Measurements from ENCODE around the gene FILIP1. TPM values are rescaled to one million over a fixed set of nuclear protein-coding genes. Genes with fewer than 3 reads are reported as not detected.
"Not testable (repeated sequence)": the region's sequence is repeated elsewhere in the genome, so short reads cannot be mapped to it uniquely, and the experiment has no call there.

Gene FILIP1
- polyA plus RNA-seq, 1 donor: 57.6 TPM

DNA sequence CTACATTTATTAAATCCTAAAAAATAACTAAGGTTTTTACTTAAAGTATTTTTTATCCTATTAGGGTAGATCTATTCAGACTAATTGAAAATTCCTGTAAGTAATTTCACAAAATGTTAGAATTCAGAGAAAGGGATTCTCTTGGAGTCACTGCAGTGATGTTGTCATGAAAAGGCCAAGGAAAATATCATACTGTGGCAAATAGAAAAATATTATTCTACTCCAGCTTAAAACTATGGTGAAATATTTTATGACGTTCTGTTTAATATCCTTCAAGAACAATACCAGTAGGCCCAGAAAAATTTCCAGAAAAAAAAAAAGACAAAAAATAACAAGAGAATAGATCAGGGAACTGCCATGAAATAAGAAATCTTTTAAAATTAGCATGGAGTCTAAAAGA lies 73.6 kb downstream of the FILIP1 start:
- no peak for DNase-seq (ENCODE audit: low read depth)

DNA sequence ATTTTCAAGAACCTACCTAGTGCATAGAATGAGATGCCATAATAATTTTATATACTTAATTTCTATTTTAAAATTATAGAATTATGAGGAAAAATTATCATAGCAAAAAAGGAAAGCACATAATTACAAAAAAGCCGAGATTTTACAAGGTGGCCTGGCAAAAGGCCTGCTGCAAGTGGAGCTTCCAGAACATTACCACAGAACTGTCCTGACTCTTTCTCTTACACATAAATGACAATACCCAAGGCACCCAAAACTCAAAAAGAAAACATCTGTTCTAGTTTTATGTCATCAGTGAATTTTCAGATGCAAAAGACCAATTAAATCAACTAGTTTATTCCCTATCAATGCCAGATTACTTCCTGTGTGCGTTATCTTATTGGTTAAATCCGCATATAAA lies 74.2 kb downstream of the FILIP1 start:
- DNase-seq (ENCODE audit: low read depth): no peak

DNA sequence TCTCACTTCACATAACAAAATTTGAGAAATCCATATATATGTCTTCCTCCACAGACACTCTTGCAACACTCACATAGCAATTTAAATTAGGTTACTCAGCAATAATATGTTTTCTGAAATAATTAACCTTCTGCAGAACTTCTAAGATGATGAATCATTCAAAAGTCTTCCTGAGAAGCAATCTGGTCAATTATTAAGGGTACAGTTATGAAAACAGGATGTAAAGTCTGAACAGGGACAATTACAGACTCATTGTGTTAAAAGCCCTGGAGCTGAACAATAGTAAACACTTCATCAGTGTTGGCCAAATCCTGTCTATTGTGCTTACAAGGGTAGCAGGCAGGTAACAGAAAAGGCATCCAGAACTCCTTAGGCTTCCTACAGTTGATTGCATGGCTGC lies 75.4 kb downstream of the FILIP1 start:
- DNase-seq (ENCODE audit: low read depth): no peak

DNA sequence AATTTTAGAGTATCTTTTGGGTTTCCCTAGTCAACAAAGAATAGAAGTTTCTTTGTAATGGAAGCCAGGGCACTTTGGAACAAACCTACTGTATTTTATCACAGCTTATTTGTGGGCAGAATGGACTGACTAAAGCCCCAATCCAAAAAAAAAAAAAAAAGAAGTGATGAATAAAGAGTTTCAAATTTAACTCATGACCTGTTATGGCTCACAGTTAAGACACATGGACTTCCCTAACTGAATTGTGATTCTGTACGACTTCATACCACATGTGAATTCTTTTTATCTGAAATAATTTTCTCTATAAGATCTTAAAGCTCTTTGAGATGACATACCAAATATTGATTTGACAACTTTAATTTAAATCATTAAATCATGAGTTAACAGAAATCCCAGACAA lies 77.2 kb downstream of the FILIP1 start:
- DNase-seq (ENCODE audit: low read depth): no peak

DNA sequence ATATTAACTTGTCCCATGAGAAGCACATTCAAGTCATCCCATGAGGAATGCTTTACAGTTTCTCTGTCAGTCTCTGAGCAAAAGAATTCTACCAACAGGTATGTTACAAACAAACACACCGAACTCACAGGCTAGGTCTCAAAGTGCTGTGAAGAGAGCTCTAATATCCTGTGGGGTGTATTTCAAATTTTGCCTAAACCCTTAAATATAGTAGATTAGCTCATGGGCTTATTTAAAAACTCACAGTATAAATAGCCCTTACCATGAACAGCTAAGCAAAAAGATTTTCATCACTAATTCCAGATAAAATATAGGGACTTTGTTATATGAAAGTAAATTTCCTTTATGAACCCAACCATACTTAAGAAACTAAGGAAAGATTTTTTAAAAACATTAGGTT lies 77.8 kb downstream of the FILIP1 start:
- no peak for DNase-seq (ENCODE audit: low read depth)

DNA sequence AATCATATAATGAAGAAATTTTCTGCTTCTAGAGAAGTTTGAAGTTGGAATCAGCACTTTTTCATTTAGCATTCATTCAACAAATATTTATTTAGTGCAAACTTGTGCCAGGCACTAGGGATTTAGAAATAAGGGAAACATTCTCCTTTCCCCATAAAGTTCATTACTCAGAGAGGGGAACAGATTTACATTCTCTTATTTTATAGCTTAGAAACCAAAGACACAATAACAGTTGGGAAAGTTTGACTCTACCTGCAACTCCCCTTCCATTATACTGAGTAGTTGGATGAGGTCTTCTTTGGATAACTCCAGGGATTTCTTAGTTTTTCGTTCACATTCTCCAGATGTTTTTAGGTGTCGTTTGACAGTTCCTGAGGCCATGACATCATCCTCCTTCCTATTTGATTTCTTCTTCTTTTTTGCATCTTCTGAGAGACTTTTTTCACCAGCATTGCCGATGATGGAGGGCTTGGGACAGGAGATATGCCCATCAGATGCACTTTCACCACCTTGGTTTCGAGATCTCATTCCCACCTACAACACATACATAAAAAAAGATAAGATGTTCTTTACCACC lies 79.1 kb downstream of the FILIP1 start:
- DNase-seq (ENCODE audit: low read depth): no peak

DNA sequence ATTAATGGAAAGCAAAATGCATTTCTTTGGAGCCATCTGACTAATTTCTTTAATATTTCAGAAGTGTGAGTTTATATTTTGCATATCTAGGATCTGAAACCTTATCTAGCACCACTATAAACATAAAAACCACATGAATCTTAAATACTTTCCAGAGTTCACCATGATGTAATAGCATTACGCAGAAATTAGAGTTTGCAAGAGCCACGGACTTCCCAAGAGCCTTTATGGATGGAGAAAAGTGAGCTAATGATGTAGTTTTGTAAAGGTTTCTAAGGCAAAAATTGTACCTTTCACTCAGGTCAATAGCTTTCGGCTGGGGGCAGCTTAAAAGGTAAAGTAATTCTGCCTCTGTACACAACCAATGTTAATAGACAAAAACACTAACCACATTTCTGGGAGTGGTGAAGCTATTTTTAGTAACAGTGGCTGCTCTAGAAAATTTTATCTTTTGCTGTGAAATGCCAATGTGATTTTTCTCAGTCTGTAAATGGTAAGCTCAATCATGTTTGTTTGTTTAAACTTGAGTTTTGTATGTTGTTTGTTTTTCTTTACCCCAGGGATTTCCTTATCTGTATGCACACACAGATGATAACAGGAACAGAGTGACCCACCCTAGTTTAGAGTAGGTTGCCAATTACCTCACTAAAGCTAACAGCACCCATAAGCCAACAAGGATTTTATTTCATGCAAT lies 80.5 kb downstream of the FILIP1 start:
- no peak for DNase-seq (ENCODE audit: low read depth)

DNA sequence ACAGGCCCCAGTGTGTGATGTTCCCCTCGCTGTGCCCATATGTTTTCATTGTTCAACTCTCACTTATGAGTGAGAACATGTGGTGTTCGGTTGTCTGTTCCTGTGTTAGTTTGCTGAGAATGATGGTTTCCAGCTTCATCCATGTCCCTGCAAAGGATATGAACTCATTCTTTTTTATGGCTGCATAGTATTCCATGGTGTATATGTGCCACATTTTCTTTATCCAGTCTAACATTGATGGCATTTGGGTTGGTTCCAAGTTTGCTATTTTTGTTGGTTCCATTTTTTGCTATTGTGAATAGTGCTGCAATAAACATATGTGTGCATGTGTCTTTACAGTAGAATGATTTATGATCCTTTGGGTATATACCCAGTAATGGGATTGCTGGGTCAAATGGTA lies 83.0 kb downstream of the FILIP1 start:
- not testable (repeated sequence) for DNase-seq (ENCODE audit: low read depth)

DNA sequence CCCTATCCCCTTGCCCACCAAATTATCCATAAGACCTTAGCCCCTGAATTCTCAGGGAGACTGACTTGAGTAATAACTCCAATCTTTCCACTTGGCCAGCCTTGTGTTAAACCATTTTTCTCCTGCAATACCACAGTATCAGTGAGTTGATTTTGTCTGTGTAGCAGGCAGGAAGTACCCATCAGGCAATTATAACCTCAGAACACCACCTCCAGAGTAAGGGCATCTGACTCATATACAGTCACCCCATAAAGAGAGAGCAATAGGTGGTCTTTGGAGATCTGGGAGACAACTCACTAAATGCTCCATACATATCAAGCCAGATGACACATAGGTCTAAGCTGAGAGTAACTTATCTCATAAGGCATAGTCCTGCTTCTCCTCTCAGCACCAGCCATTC lies 83.7 kb downstream of the FILIP1 start:
- no peak for DNase-seq (ENCODE audit: low read depth)

DNA sequence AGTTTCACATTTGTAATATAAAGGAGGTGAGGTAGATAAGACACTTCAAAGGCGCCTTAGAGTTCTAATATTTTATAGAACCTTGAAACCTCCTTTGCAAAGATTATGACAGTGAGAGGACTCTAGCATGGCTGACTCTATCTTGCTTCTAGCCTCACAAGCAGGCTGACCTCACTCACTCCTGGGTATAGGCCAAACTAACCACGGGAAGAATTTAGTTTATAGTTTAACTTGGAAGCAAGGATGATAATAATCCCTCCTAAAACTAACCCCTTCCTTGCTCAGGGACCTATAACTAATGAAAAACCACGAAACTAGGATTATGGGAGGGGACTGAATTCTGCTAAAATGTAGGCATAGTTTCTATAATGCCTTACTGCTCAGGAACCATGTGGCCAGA lies 84.3 kb downstream of the FILIP1 start:
- DNase-seq (ENCODE audit: low read depth): no peak

DNA sequence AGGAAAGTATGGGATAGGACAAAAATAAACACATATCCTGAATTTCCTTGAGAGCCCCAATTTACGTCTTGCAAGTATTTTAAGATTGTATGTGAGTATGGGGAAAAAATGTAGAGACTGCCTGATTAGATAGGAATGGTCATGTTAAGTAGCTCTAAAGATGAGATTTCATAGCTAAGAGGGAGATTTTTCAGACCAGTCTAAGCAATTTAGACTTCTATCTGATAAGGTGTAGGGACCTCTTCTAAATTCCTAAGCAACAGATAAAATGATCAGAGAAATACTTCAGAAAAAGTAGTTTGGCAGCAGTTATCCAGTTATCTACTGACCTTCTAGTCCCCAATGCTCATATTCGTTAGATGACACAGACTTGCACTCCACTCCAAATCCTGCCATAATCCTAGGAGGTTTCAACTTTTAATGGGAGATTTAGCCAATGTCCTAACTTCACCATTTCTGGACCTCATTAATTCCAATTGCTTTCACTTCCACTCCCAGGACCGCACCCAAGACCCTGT lies 90.0 kb downstream of the FILIP1 start:
- DNase-seq (ENCODE audit: low read depth): no peak

DNA sequence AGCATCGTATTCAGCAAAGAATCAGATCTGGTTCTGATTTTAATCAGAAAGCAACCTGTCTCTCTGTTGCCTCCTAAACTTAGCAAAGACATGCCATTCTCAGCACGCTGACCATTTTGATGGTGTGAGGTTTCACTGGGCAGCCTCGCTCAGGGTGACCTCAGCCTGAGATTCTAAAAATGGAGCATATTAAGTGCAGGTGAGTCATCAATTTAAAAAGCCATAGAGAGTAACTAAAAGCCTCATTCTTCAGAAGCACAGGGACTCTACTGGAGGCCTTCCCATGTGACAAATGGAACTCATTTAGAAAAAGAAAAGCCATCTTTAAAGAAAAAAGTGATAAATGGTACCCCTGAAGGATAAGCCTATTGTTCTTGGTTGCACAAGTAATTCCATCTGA lies 91.3 kb downstream of the FILIP1 start:
- peak; percentile 55 for DNase-seq (ENCODE audit: low read depth)

DNA sequence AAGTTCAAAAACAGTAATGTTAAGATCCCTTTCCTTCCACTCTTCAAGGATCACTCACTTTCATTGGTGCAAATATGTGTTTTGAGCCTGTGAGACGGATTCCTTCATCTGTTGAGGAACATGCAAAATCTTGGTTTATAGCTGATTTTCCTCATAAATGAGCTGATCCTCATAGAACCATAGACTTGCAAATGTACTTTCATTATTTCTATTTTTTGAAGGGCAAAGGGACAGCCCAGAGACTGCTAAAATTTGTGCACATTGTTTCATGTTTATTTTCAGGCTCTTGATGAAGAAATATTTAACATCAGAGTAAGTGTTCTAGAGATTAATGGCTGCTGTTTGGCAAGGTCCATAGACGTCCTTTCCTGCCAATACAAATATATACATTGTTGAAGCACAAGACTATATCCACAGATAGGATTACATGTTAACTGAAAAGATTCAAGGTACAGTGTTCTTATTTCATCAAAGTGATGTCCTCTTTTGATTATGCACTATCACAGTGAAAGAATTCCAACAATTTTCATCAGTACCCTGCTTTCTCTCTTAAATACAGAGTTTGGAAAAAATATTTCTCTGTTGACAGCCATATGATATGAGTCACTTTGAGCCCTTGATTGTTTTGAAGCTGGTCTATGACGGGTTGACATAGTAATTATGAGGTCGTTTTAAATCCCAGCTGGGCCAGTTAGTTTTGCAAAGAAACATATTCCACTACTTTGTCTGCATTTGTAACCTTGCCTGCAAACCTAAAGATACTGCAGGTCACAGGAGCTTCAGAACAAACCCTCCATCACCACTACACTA lies 95.7 kb downstream of the FILIP1 start:
- DNase-seq (ENCODE audit: low read depth): no peak

DNA sequence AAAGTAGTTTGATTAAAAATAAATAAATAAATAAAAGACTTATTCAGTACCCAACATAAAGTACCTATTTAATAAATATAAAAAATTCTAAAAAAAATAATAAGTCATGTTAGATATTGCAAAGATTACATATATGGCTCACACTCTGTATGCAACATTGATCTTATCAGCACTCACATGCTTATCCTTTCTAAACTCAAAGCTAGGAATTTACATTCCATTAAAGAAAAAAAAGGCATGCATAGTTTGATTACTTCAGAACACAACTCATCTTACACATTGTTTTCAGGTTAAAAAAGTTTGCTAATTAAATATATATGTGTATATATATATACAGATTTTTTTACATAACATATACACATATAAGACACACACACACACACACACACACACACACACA lies 96.4 kb downstream of the FILIP1 start:
- no peak for DNase-seq (ENCODE audit: low read depth)

DNA sequence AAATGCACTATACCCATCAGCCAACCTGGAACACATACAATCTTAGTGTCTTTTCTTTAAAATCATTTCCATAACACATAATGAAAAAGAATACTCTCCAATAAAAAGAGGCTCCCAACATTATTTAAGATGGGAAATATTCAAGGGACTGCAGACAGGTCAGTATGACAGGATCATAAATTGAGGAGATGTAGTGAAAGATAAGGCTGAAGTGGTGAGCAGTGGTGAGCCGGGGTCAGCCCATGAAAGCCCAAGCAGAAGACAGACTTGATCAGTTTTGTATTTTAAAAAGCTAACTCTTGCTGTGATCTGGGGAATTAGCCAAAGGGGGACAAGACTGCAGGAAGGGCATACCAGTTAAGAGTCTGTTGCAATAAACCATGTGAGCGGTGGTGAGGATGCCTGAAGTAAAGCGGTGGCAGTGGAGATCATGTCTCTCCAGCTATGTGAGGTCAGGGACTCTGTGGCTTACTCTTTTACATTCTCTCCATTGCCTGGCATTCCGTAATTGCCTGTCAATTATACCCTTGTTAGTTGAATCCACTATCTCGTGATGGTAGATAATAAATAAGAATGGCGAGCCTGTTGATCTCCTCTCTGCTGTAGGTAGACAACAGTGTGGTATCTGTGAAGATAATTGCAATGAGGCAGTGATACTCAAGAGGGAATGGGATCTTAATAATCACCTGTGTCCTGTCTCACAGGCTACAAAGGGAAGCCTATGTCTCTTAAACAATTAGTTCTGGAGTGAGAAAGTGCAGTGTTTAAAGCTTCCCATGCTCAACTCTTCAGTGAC lies 97.4 kb downstream of the FILIP1 start:
- DNase-seq (ENCODE audit: low read depth): no peak

DNA sequence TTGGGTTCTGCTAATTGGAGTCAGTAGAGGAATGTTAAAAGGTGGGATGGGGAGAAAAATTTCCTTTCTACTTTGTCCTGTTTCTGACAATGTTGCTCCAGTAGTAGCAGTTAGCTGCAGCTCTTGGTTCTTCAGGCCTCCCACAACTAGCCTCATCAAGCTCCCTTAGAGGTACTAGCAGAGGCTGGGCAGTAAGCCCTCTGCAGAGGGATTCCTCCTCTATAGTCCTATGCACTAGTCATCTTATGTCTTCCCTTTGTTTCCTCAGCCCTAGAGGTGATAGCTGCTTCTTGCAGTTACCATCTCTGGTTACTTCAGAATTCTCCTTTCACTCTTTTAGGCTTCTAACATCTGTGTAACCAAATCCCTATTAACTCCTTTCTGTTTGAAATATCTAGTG lies 99.8 kb downstream of the FILIP1 start:
- DNase-seq (ENCODE audit: low read depth): no peak

DNA sequence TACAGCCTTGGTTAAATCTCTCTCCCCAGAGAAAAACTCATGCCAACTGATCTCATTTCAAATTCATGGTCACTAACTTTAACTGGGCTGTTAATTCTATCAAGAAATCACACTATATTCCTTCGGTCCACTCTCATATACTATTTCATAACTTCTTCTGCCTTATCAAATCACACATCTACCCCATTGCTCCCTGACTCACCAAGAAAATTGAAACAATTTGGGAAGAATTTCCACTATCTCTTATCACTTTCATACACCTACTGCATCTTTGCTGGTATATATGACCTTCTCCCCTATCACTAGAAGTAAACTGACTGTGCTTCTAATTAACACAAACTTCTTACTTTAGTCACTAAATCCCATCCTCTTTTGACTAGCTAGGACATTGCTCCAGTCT lies 102.3 kb downstream of the FILIP1 start:
- DNase-seq (ENCODE audit: low read depth): no peak

DNA sequence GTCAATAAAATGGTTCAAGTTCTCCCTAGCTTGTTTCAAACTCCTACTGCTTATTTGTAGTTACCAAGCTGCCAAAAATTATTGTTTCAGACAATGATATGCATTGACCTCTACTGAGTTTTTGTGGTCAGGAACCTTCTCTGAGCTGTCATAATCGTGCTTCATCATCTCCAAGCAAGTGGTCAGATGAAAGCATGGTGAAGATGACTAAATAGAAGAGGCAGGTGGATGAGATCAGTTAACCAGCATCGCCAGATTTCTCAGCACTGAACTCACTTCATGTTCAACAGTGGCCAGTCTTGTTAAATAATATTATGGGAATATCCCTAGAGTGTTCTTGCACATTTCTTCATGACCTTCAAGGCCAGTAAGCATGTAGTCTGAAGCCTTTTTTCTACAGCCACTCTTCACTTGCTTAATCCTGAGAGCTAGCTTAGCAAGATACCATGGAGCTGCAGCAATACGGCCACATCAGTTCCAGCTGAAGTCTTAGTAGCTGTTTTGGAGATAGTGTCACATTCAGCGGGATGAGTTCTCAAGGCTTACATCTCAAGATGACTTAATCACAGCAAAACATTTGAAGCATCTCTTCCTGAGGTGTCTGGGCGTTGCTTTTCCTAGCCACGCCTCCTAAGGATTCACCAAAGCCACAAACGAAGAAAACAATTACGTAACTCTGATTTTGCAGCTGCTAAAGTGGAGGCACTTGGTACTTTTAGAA lies 107.4 kb downstream of the FILIP1 start:
- no peak for DNase-seq (ENCODE audit: low read depth)

DNA sequence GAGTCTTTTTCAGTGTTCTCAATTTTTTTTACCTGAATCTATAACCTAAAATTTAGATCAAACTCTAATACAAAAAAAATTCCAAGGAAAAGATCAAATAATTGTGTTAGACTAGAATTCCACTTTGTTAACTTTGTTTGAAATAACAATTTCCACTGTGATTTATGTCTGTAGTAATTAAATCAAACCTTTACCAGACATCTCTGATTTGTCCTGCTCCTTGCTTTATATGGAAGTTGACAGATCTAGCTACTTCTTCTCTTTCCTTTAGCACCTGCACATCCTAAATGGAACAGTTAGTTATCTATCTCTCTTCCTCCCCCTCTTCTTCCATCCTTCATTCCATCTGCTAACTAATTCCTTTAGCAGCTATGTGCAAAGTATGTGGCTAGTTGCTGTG lies 109.5 kb downstream of the FILIP1 start:
- no peak for DNase-seq (ENCODE audit: low read depth)

DNA sequence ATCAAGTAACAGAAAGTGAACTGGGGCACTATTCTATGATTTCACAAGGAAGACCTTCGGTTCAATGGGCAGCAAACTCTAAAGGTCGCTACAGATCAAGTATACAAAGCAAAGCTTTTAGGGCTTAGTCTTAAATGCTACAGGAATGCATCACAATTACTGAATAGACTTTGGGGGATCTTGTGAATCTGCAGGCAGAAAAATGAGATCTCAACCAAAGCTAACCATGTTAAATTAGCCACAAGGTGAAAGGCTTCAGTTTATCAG lies 111.0 kb downstream of the FILIP1 start:
- DNase-seq (ENCODE audit: low read depth): no peak

DNA sequence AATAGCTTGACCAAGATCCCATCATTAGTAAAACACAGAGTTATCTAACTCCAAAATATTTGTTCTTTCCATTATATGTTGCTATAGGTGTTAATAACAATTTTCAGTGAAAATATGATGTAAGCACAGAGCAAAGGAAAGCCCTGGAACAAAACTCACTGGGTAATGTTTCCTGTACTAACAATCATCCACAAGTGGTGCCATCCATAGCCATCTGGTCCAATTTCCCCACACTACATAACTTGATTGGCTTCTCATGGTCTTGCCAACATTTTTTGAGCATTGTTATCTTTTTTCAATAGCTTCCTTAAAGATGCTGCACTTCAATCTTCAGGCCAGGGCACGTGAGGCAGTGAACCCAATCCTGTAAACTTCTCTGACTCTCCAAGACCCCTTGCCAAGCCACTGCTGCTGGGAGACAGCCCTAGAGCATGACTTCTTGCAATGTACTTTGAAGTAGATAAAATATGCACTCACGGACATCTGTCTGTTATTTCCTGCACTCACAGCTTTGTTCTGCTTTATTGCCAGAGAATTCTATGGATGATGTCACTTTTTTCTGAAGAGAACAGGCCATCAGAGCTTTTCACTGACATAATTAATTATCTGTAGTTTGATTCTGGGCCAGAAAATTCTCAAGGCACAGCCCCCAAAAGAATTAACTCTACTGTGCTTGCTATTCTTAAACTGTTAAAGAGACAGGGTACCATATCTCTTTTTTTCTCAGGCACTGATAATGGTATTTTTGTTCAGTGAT lies 111.5 kb downstream of the FILIP1 start:
- DNase-seq (ENCODE audit: low read depth): peak; percentile 67

All from forelimb muscle (tissue), 1 donor.